Endothelial cell of umbilical vein (primary cell): ENCODE results near the gene NCAPH2. TPM values are rescaled to one million over a fixed set of nuclear protein-coding genes. Genes with fewer than 3 reads are reported as not detected.
"Not testable (repeated sequence)": the region's sequence is repeated elsewhere in the genome, so short reads cannot be mapped to it uniquely, and the experiment has no call there.

Experiments used
- BruUV-seq: library from RNA; stranded (reverse); fragments of 400-500 nt; replicated peaks from 2 replicates; lab custom pipeline; 2021; lab: Mats Ljungman, UMichigan
- CTCF ChIA-PET: fragments of 300-600, 350-600 bp; sonication (Branson Sonifier 250); formaldehyde crosslinking; loops from one replicate; lab custom pipeline; 2021; ENCODE audit warnings: antibody characterized with exemption, inconsistent platforms; lab: Charles Lee
- POLR2A ChIA-PET: fragments of 300-600, 350-600 bp; sonication (Branson Sonifier 250); formaldehyde crosslinking; loops from one replicate; lab custom pipeline; 2021; ENCODE audit warnings: antibody characterized with exemption, inconsistent platforms; lab: Charles Lee
- DNase-seq: peaks from one replicate; pipeline ENCODE4 v3.0.0-alpha.2; 2011; ENCODE audit warnings: low read depth, low spot score
- FAIRE-seq: peaks from 2 replicates; lab custom pipeline; 2011; peaks lifted over from hg19 to GRCh38; lab: Jason Lieb, UNC
- H2AFZ ChIP-seq: 2 replicates; pipeline ENCODE4 v1.6.0; 2012; ENCODE audit warnings: low read depth, low read length, control low read depth, inconsistent platforms
- H3K27ac ChIP-seq: 2 replicates; pipeline ENCODE4 v1.5.1; 2011; ENCODE audit warnings: low read depth, mild to moderate bottlenecking, control low read depth, low read length, moderate library complexity; ENCODE audit not compliant: insufficient read depth
- H3K27me3 ChIP-seq, 2 experiments: 2 replicates each; pipeline versions ENCODE4 v1.6.0 to v1.6.1; 2011; ENCODE audit warnings: low read length in 2 of 2, mixed read lengths in 1 of 2; ENCODE audit not compliant: control insufficient read depth in 2 of 2, insufficient read depth in 2 of 2
- H3K36me3 ChIP-seq, 2 experiments: 2 replicates in 1 of 2; 3 replicates in 1 of 2; pipeline ENCODE4 v1.5.1; 2011; ENCODE audit warnings: low read length in 2 of 2, mild to moderate bottlenecking in 1 of 2, moderate library complexity in 1 of 2; ENCODE audit not compliant: control insufficient read depth in 2 of 2, insufficient read depth in 2 of 2; ENCODE audit errors: extremely low read depth in 1 of 2
- H3K4me1 ChIP-seq: 3 replicates; pipeline ENCODE4 v1.5.1; 2011; ENCODE audit warnings: mild to moderate bottlenecking, low read length; ENCODE audit not compliant: control insufficient read depth, insufficient read depth; ENCODE audit errors: extremely low read depth
- H3K4me2 ChIP-seq: 2 replicates; pipeline ENCODE4 v1.6.1; 2011; ENCODE audit warnings: low read length, control low read depth, mixed read lengths; ENCODE audit not compliant: insufficient read depth
- H3K4me3 ChIP-seq, 3 experiments: fragments of 200-600 bp in 1 of 3; sonication (generic), shearing (Covaris generic) in 1 of 3; replicated peaks in 1 of 3; 2 replicates each; pipeline ENCODE4 v1.5.1; 2011 to 2016; ENCODE audit warnings: control low read depth in 3 of 3, low read length in 3 of 3, mild to moderate bottlenecking in 2 of 3, inconsistent platforms in 1 of 3, low read depth in 1 of 3, moderate library complexity in 1 of 3; ENCODE audit not compliant: insufficient read depth in 1 of 3
- H3K79me2 ChIP-seq: 2 replicates; pipeline ENCODE4 v1.6.0; 2012; ENCODE audit warnings: low read length, inconsistent platforms; ENCODE audit not compliant: control insufficient read depth, insufficient read depth
- H3K9ac ChIP-seq: replicated peaks from 2 replicates; pipeline ENCODE3; 2011; ENCODE audit warnings: low read length, control low read depth; ENCODE audit not compliant: insufficient read depth; ENCODE audit errors: extremely low read depth
- H3K9me1 ChIP-seq: replicated peaks from 3 replicates; pipeline ENCODE4 v1.6.0; 2011; ENCODE audit warnings: mild to moderate bottlenecking, low read length; ENCODE audit not compliant: control insufficient read depth, insufficient read depth; ENCODE audit errors: extremely low read depth
- H3K9me3 ChIP-seq: replicated peaks from 2 replicates; pipeline ENCODE4 v1.5.1; 2012; ENCODE audit warnings: low read length, inconsistent platforms; ENCODE audit not compliant: control insufficient read depth, insufficient read depth
- H4K20me1 ChIP-seq: replicated peaks from 2 replicates; pipeline ENCODE3; 2011; ENCODE audit warnings: mild to moderate bottlenecking, low read length; ENCODE audit not compliant: control insufficient read depth, insufficient read depth; ENCODE audit errors: extremely low read depth
- EZH2 ChIP-seq: IDR thresholded peaks from 2 replicates; pipeline ENCODE4 v1.6.1; 2012; ENCODE audit warnings: borderline replicate concordance, low read depth, mild to moderate bottlenecking, moderate library complexity, low read length, inconsistent platforms; ENCODE audit not compliant: severe bottlenecking
- FOS ChIP-seq: IDR thresholded peaks from 2 replicates; pipeline ENCODE4 v1.6.1; 2011; ENCODE audit warnings: mild to moderate bottlenecking, low read length, moderate library complexity, borderline replicate concordance; ENCODE audit not compliant: insufficient read depth
- GATA2 ChIP-seq: IDR thresholded peaks from 2 replicates; pipeline ENCODE4 v1.7.0; 2011; ENCODE audit warnings: low read depth, mild to moderate bottlenecking, moderate library complexity, mixed read lengths, low read length; ENCODE audit not compliant: insufficient read length, insufficient read depth
- JUN ChIP-seq: IDR thresholded peaks from 2 replicates; pipeline ENCODE4 v1.6.1; 2011; ENCODE audit warnings: borderline replicate concordance, low read depth; ENCODE audit not compliant: insufficient read length, insufficient read depth
- MAX ChIP-seq: IDR thresholded peaks from 2 replicates; pipeline ENCODE4 v1.6.1; 2011; ENCODE audit not compliant: insufficient read depth, insufficient read length
- MYC ChIP-seq: IDR thresholded peaks from one replicate; pipeline ENCODE4 v1.6.1; 2011; ENCODE audit warnings: mild to moderate bottlenecking, low read depth, low read length
- POLR2A ChIP-seq: IDR thresholded peaks from 2 replicates; pipeline ENCODE4 v1.6.1; 2012; ENCODE audit warnings: low read depth, mild to moderate bottlenecking, control low read depth, low read length
- POLR2AphosphoS5 ChIP-seq: IDR thresholded peaks from 2 replicates; pipeline ENCODE4 v1.6.1; 2012; ENCODE audit warnings: low read depth, mild to moderate bottlenecking, control low read depth, low read length, moderate library complexity; ENCODE audit not compliant: insufficient read depth
- dilution Hi-C: fragments of 300-500 bp; cut with MboI; formaldehyde crosslinking; loops from one replicate; pipeline ENCODE4 v1.15.0; 2019; ENCODE audit warnings: low sequenced_read_pairs; ENCODE audit not compliant: extremely low pct_ligation_motif_present
- intact Hi-C: fragments of 100-400 bp; cut with micrococcal nuclease; formaldehyde crosslinking; loops from one replicate; pipeline ENCODE4 v1.10.0; 2022
- polyA plus RNA-seq, 4 experiments: library from polyadenylated mRNA; depleted of rRNA in 3 of 4; stranded (reverse) in 3 of 4; unstranded in 1 of 4; fragments of >200 nt; gene quantifications; 2 replicates each; pipeline versions ENCODE4 v1.2.1 to v1.2.3, GENCODE V29; 2011 to 2012; ENCODE audit warnings: missing spikeins in 1 of 4
- total RNA-seq: library from RNA; stranded (reverse); gene quantifications from 2 replicates; pipeline ENCODE4 v1.2.3, GENCODE V29; 2021
- TF ChIP-seq, protein P1 (sequence below), 2 donors: IDR thresholded peaks; 1 replicate in 1 of 2; 2 replicates in 1 of 2; pipeline ENCODE4 v1.5.1; 2011; ENCODE audit warnings: low read length in 2 of 2, mild to moderate bottlenecking in 2 of 2, moderate library complexity in 2 of 2, control low read depth in 1 of 2, inconsistent platforms in 1 of 2, low read depth in 1 of 2; ENCODE audit not compliant: insufficient read depth in 1 of 2; ENCODE audit errors: extremely low read depth in 1 of 2

The NCAPH2 gene
- total and polyA plus RNA-seq, 2 donors (not counting 3 experiments of a cell fraction or from before 2014, with no cell fraction given): 42.4 to 43.2 TPM

DNA sequence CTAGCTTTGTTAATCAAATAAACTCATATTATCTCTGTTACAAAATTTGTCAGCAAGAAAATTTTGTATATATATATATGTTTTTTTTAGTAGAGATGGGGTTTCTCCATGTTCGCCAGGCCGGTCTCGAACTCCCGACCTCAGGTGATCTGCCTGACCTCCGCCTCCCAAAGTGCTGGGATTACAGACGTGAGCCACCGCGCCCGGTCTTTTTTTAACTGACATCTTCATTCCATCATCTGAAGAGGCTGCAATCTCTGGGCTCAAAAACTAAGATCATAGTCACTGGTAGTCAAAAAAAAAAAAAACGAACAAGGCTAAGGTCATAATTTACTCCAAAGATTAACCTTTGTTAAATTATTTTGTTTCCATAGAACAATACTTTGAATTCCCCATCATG lies 32.4 kb downstream of the NCAPH2 start:
- Histone ChIP-seq H3K9me3 (no peaks in the 10 kb centered on the region), H3K27ac (no peak overlapping the region), H3K4me3 (no peak overlapping the region), H3K79me2 (no peaks in the 10 kb centered on the region), H4K20me1 (no peaks in the 10 kb centered on the region), H3K4me2 (no peak overlapping the region), H3K9ac (no peak overlapping the region), H2AFZ (no peak overlapping the region), H3K4me1 (no peaks in the 10 kb centered on the region), H3K27me3 (peaks cover 0 to 5% of the 10 kb centered on the region in 2 experiments), H3K9me1 (no peaks in the 10 kb centered on the region), H3K36me3 (no peaks in the 10 kb centered on the region)
- POLR2A ChIA-PET: no interaction called here
- FAIRE-seq (no peak), DNase-seq (no peak)
- CTCF ChIA-PET: interaction anchor here (1.1 to 3.2 kb wide), 6 partner anchors 11 to 150 kb away, joined by 3 to 15 read pairs (median 4); partner anchors contain the start of genes SCO2 and SYCE3
- no TSS peak for BruUV-seq
- dilution Hi-C loops (no loop called here), intact Hi-C loops (no loop called here)
- TF ChIP-seq, protein P1, sequence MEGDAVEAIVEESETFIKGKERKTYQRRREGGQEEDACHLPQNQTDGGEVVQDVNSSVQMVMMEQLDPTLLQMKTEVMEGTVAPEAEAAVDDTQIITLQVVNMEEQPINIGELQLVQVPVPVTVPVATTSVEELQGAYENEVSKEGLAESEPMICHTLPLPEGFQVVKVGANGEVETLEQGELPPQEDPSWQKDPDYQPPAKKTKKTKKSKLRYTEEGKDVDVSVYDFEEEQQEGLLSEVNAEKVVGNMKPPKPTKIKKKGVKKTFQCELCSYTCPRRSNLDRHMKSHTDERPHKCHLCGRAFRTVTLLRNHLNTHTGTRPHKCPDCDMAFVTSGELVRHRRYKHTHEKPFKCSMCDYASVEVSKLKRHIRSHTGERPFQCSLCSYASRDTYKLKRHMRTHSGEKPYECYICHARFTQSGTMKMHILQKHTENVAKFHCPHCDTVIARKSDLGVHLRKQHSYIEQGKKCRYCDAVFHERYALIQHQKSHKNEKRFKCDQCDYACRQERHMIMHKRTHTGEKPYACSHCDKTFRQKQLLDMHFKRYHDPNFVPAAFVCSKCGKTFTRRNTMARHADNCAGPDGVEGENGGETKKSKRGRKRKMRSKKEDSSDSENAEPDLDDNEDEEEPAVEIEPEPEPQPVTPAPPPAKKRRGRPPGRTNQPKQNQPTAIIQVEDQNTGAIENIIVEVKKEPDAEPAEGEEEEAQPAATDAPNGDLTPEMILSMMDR (IDR thresholded peaks at IDR 0.05; ENCODE audit: extremely low read depth in 1 of 2, insufficient read depth in 1 of 2, low read depth in 1 of 2, low read length in 2 of 2): no peak
- TF ChIP-seq GATA2 (no peak), FOS (no peak), JUN (no peak), EZH2 (no peak), MYC (no peak), MAX (no peak), POLR2AphosphoS5 (no peak), POLR2A (no peak)

DNA sequence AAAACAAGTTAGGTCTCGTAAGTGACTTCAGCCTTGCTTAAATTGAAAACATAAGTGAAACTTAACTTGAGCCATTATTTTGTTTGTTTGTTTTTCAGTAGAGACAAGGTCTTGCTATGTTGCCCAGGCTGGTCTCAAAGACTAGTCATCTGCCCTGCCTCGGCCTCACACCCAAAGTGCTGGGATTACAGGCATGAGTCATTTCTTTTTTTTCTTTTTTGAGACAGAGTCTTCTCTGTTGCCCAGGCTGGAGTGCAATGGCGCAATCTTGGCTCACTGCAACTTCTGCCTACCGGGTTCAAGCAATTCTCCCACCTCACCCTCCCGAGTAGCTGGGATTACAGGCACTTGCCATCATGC lies 33.6 kb downstream of the NCAPH2 start:
- H3K4me2 ChIP-seq, POLR2A ChIA-PET, dilution Hi-C loops, H3K4me1 ChIP-seq, H3K9me1 ChIP-seq, H4K20me1 ChIP-seq, H3K36me3 ChIP-seq, H3K79me2 ChIP-seq, H3K27ac ChIP-seq, H3K9me3 ChIP-seq, BruUV-seq, intact Hi-C loops, H3K9ac ChIP-seq, H3K4me3 ChIP-seq, DNase-seq, H2AFZ ChIP-seq: not testable (repeated sequence)
- peaks cover 7 to 10% of the 10 kb centered on the region in 2 experiments for H3K27me3 ChIP-seq
- FAIRE-seq: peak; percentile 73
- CTCF ChIA-PET: interaction anchor here (1.4 to 3.2 kb wide), 2 partner anchors 16 to 34 kb away, joined by 4 to 15 read pairs; partner anchors contain the start of gene SCO2
